Measurements from ENCODE around the gene MYO3B. TPM values are rescaled to one million over a fixed set of nuclear protein-coding genes. Genes with fewer than 3 reads are reported as not detected.

The MYO3B gene
- total RNA-seq, 2 experiments from 2014 or later = 0.17 TPM; not detected in 1

- intact Hi-C loops (cut with micrococcal nuclease) = no loop called here
- Mint-ChIP-seq H3K9me3 (no peaks in the 10 kb centered on the region), H3K27me3 (ENCODE audit: low read depth) (peaks cover 18% of the 10 kb centered on the region), H3K27ac (no peak overlapping the region), H3K36me3 (ENCODE audit: low read depth) (no peaks in the 10 kb centered on the region), H3K4me3 (no peak overlapping the region), H3K4me1 (ENCODE audit: low read depth) (no peaks in the 10 kb centered on the region)
- no peak for DNase-seq
- CTCF ChIA-PET = no interaction called here
Measured at GRCh38 chr2:170282851-170283250, 104.9 kb downstream of the MYO3B start.

GRCh38 chr2:170284205-170284604 lies 106.3 kb downstream of the MYO3B start:
- Mint-ChIP-seq H3K36me3 (ENCODE audit: low read depth) (no peaks in the 10 kb centered on the region), H3K9me3 (no peaks in the 10 kb centered on the region)
- DNase-seq = no peak

DNA sequence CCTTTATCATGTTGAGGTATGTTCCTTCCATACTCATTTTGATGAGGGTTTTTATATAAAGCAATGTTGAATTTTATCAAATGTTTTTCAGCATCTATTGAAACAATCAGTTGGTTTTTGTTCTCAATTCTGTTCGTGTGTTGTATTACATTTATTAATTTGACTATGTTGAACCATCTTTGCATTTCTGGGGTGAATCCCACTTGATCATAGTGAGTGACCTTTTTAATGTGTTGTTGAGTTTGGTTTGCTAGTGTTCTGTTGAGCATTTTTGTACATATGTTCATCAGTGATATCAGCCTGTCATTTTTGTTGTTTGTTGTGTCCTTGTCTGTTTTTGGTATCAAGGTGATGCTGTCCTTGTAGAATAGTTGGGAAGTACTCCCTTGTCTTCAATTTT lies 110.9 kb downstream of the MYO3B start:
- no peaks in the 10 kb centered on the region for H3K4me1 Mint-ChIP-seq (ENCODE audit: low read depth)

More at GRCh38 chr2:170284205-170284604, 106.3 kb downstream of the MYO3B start:
- intact Hi-C loops (cut with micrococcal nuclease) = no loop called here
- CTCF ChIA-PET = no interaction called here
- H3K4me1 Mint-ChIP-seq (ENCODE audit: low read depth) = no peaks in the 10 kb centered on the region
- H3K4me3 Mint-ChIP-seq = no peak overlapping the region
- peaks cover 25% of the 10 kb centered on the region for H3K27me3 Mint-ChIP-seq (ENCODE audit: low read depth)
- H3K27ac Mint-ChIP-seq = no peak overlapping the region

GRCh38 chr2:170291474-170291873 lies 113.5 kb downstream of the MYO3B start:
- H3K27me3 Mint-ChIP-seq (ENCODE audit: low read depth) = peaks cover 34% of the 10 kb centered on the region
- no peaks in the 10 kb centered on the region for H3K4me1 Mint-ChIP-seq (ENCODE audit: low read depth)
- CTCF ChIA-PET = interaction anchor here (0.6 kb wide), 1 partner anchor 213 kb away, joined by 5 read pairs; no protein-coding TSS in a partner anchor
- intact Hi-C loops (cut with micrococcal nuclease) = no loop called here
- peaks cover 4% of the 10 kb centered on the region for H3K36me3 Mint-ChIP-seq (ENCODE audit: low read depth)
- no peak for DNase-seq
- peaks cover 11% of the 10 kb centered on the region for H3K9me3 Mint-ChIP-seq
- H3K4me3 Mint-ChIP-seq = no peak overlapping the region
- H3K27ac Mint-ChIP-seq = no peak overlapping the region

More for the DNA sequence above, 110.9 kb downstream of the MYO3B start:
- no peak overlapping the region for H3K27ac Mint-ChIP-seq
- intact Hi-C loops (cut with micrococcal nuclease) = no loop called here
- H3K9me3 Mint-ChIP-seq = peaks cover 9% of the 10 kb centered on the region
- H3K36me3 Mint-ChIP-seq (ENCODE audit: low read depth) = peaks cover 4% of the 10 kb centered on the region
- no peak for DNase-seq
- peaks cover 32% of the 10 kb centered on the region for H3K27me3 Mint-ChIP-seq (ENCODE audit: low read depth)
- no peak overlapping the region for H3K4me3 Mint-ChIP-seq
- CTCF ChIA-PET = interaction anchor here (0.5 kb wide), 1 partner anchor 65 kb away, joined by 4 read pairs; no protein-coding TSS in a partner anchor

- no peak overlapping the region for H3K27ac Mint-ChIP-seq
- H3K9me3 Mint-ChIP-seq = peaks cover 11% of the 10 kb centered on the region
- H3K27me3 Mint-ChIP-seq (ENCODE audit: low read depth) = peaks cover 28% of the 10 kb centered on the region
- H3K36me3 Mint-ChIP-seq (ENCODE audit: low read depth) = peaks cover 4% of the 10 kb centered on the region
- CTCF ChIA-PET = no interaction called here
- no peak for DNase-seq
- no peaks in the 10 kb centered on the region for H3K4me1 Mint-ChIP-seq (ENCODE audit: low read depth)
- H3K4me3 Mint-ChIP-seq = no peak overlapping the region
- intact Hi-C loops (cut with micrococcal nuclease) = no loop called here
Measured at GRCh38 chr2:170292415-170292814, 114.5 kb downstream of the MYO3B start.

GRCh38 chr2:170297496-170297895 lies 119.5 kb downstream of the MYO3B start:
- DNase-seq = no peak
- H3K27me3 Mint-ChIP-seq (ENCODE audit: low read depth) = peaks cover 11% of the 10 kb centered on the region
- no peaks in the 10 kb centered on the region for H3K4me1 Mint-ChIP-seq (ENCODE audit: low read depth)
- H3K4me3 Mint-ChIP-seq = no peak overlapping the region
- H3K27ac Mint-ChIP-seq = no peak overlapping the region
- CTCF ChIA-PET = interaction anchor here (0.6 kb wide), 1 partner anchor 38 kb away, joined by 3 read pairs; no protein-coding TSS in a partner anchor
- intact Hi-C loops (cut with micrococcal nuclease) = no loop called here
- H3K36me3 Mint-ChIP-seq (ENCODE audit: low read depth) = no peaks in the 10 kb centered on the region
- peaks cover 2% of the 10 kb centered on the region for H3K9me3 Mint-ChIP-seq

- no peaks in the 10 kb centered on the region for H3K36me3 Mint-ChIP-seq (ENCODE audit: low read depth)
- H3K4me1 Mint-ChIP-seq (ENCODE audit: low read depth) = no peaks in the 10 kb centered on the region
- H3K4me3 Mint-ChIP-seq = no peak overlapping the region
- H3K27me3 Mint-ChIP-seq (ENCODE audit: low read depth) = peaks cover 11% of the 10 kb centered on the region
- intact Hi-C loops (cut with micrococcal nuclease) = no loop called here
- CTCF ChIA-PET = no interaction called here
- H3K27ac Mint-ChIP-seq = no peak overlapping the region
- no peak for DNase-seq
- peaks cover 2% of the 10 kb centered on the region for H3K9me3 Mint-ChIP-seq
Measured at GRCh38 chr2:170298115-170298514, 120.2 kb downstream of the MYO3B start.

GRCh38 chr2:170298861-170299429 lies 121.0 kb downstream of the MYO3B start:
- peaks cover 2% of the 10 kb centered on the region for H3K9me3 Mint-ChIP-seq
- peaks cover 10% of the 10 kb centered on the region for H3K27me3 Mint-ChIP-seq (ENCODE audit: low read depth)
- no peak for DNase-seq
- CTCF ChIA-PET = no interaction called here
- H3K4me3 Mint-ChIP-seq = no peak overlapping the region
- no peaks in the 10 kb centered on the region for H3K36me3 Mint-ChIP-seq (ENCODE audit: low read depth)
- H3K27ac Mint-ChIP-seq = no peak overlapping the region
- intact Hi-C loops (cut with micrococcal nuclease) = no loop called here
- H3K4me1 Mint-ChIP-seq (ENCODE audit: low read depth) = no peaks in the 10 kb centered on the region

GRCh38 chr2:170300993-170301392 lies 123.0 kb downstream of the MYO3B start:
- H3K4me1 Mint-ChIP-seq (ENCODE audit: low read depth) = no peaks in the 10 kb centered on the region
- DNase-seq = no peak
- no peaks in the 10 kb centered on the region for H3K36me3 Mint-ChIP-seq (ENCODE audit: low read depth)
- CTCF ChIA-PET = no interaction called here
- H3K27ac Mint-ChIP-seq = no peak overlapping the region
- peaks cover 7% of the 10 kb centered on the region for H3K27me3 Mint-ChIP-seq (ENCODE audit: low read depth)
- intact Hi-C loops (cut with micrococcal nuclease) = no loop called here
- no peak overlapping the region for H3K4me3 Mint-ChIP-seq
- peaks cover under 1% of the 10 kb centered on the region for H3K9me3 Mint-ChIP-seq

- intact Hi-C loops (cut with micrococcal nuclease) = no loop called here
- H3K4me3 Mint-ChIP-seq = no peak overlapping the region
- no peak overlapping the region for H3K27ac Mint-ChIP-seq
- no peak for DNase-seq
- peaks cover 9% of the 10 kb centered on the region for H3K27me3 Mint-ChIP-seq (ENCODE audit: low read depth)
- no peaks in the 10 kb centered on the region for H3K4me1 Mint-ChIP-seq (ENCODE audit: low read depth)
- H3K9me3 Mint-ChIP-seq = no peaks in the 10 kb centered on the region
- no peaks in the 10 kb centered on the region for H3K36me3 Mint-ChIP-seq (ENCODE audit: low read depth)
- CTCF ChIA-PET = no interaction called here
Measured at GRCh38 chr2:170301626-170302025, 123.7 kb downstream of the MYO3B start.

- H3K9me3 Mint-ChIP-seq = no peaks in the 10 kb centered on the region
- CTCF ChIA-PET = interaction anchor here (0.6 kb wide), 1 partner anchor 103 kb away, joined by 3 read pairs; no protein-coding TSS in a partner anchor
- no peak for DNase-seq
- H3K27ac Mint-ChIP-seq = no peak overlapping the region
- no peaks in the 10 kb centered on the region for H3K36me3 Mint-ChIP-seq (ENCODE audit: low read depth)
- H3K4me3 Mint-ChIP-seq = no peak overlapping the region
- H3K27me3 Mint-ChIP-seq (ENCODE audit: low read depth) = peaks cover 6% of the 10 kb centered on the region
- intact Hi-C loops (cut with micrococcal nuclease) = no loop called here
- no peaks in the 10 kb centered on the region for H3K4me1 Mint-ChIP-seq (ENCODE audit: low read depth)
Measured at GRCh38 chr2:170305711-170306110, 127.8 kb downstream of the MYO3B start.

DNA sequence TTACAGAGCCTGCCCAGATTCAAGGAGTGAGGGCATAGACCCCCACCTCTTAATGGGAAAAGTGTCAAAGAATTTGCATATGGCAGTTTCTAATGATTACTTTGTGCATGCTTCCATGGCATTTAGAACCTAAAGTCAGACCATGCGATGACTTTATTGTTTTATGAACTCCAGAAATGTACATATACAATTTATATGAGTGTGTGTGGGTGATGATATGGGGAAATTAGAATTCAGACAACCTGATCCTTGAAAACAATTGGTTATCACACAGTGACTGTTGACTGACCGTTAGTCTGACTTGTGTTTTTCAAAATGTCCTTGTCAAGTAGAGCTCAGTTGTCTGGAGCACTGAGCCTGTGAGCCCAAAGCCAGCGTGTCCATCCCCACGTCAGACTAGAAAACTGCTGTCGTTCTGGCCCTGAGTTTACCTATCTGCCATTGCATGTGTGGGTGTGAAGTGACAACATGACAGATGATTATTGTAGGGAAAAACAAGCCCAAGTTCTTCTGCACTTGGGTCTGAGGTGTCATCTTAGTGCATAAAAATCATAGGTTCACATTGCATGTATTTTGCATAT lies 128.4 kb downstream of the MYO3B start:
- peaks cover 6% of the 10 kb centered on the region for H3K27me3 Mint-ChIP-seq (ENCODE audit: low read depth)
- no peaks in the 10 kb centered on the region for H3K4me1 Mint-ChIP-seq (ENCODE audit: low read depth)
- no peak for DNase-seq
- CTCF ChIA-PET = no interaction called here
- no peaks in the 10 kb centered on the region for H3K36me3 Mint-ChIP-seq (ENCODE audit: low read depth)
- no peak overlapping the region for H3K4me3 Mint-ChIP-seq
- intact Hi-C loops (cut with micrococcal nuclease) = no loop called here
- H3K9me3 Mint-ChIP-seq = no peaks in the 10 kb centered on the region
- no peak overlapping the region for H3K27ac Mint-ChIP-seq

GRCh38 chr2:170307052-170307451 lies 129.1 kb downstream of the MYO3B start:
- H3K9me3 Mint-ChIP-seq = no peaks in the 10 kb centered on the region
- H3K27ac Mint-ChIP-seq = no peak overlapping the region
- no peaks in the 10 kb centered on the region for H3K36me3 Mint-ChIP-seq (ENCODE audit: low read depth)
- H3K4me3 Mint-ChIP-seq = no peak overlapping the region
- CTCF ChIA-PET = no interaction called here
- peaks cover 8% of the 10 kb centered on the region for H3K27me3 Mint-ChIP-seq (ENCODE audit: low read depth)
- no peaks in the 10 kb centered on the region for H3K4me1 Mint-ChIP-seq (ENCODE audit: low read depth)
- intact Hi-C loops (cut with micrococcal nuclease) = no loop called here
- no peak for DNase-seq

All from activated naive CD4-positive, alpha-beta T cell treated with anti-CD3 and anti-CD28 coated beads for 36 hours (primary cell).